Measurements from ENCODE around the gene OR56B1.
A peak's percentile ranks its signal among the peaks of the same experiment; 100 is the strongest.
"Not testable (repeated sequence)": the region's sequence is repeated elsewhere in the genome, so short reads cannot be mapped to it uniquely, and the experiment has no call there.

Gene OR56B1, protein sequence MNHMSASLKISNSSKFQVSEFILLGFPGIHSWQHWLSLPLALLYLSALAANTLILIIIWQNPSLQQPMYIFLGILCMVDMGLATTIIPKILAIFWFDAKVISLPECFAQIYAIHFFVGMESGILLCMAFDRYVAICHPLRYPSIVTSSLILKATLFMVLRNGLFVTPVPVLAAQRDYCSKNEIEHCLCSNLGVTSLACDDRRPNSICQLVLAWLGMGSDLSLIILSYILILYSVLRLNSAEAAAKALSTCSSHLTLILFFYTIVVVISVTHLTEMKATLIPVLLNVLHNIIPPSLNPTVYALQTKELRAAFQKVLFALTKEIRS

DNA sequence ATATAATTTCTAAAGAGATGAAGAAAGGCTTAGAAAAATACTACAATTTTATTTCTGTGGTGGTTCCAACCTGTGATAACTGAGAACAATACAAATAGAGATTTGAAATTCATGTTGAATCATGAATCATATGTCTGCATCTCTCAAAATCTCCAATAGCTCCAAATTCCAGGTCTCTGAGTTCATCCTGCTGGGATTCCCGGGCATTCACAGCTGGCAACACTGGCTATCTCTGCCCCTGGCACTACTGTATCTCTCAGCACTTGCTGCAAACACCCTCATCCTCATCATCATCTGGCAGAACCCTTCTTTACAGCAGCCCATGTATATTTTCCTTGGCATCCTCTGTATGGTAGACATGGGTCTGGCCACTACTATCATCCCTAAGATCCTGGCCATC is at the start of gene OR56B1:
Gene OR56B1, plus strand, starts transcription at position 53 of the 400 bp plus-strand sequence. Its CDS starts 69 bp downstream, at position 122.
- DNase-seq = no peak

DNA sequence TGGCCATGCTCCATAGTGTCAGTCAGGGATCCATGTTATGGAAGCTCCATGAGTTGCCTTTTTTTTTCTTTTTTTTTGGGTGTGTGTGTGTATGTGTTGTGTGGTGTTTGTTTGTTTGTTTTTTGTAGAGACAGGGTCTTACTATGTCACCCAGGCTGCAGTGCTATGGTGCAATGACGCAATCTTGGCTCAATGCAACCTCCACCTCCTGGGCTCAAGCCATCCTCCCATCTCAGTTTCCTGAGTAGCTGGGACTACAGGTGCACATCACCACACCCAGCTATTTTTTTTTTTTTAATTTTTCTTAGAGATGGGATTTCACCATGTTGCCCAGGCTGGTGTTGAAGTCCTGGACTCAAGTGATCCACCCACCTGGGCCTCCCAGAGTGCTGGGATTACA is 47.8 kb upstream of the OR56B1 start:
- no peak for DNase-seq

- DNase-seq = peak; percentile 38
Measured at GRCh38 chr11:5689551-5689983, 46.7 kb upstream of the OR56B1 start, which contains the start of gene TRIM22. Gene TRIM22 (plus strand): TSS chr11:5689790. CDS start chr11:5696233, 6,443 bp downstream.

- DNase-seq = no peak
Measured at GRCh38 chr11:5690216-5690615, 46.0 kb upstream of the OR56B1 start.

- DNase-seq = no peak
Measured at GRCh38 chr11:5690736-5691135, 45.5 kb upstream of the OR56B1 start.

GRCh38 chr11:5691238-5691963 is 44.8 kb upstream of the OR56B1 start:
- DNase-seq = not testable (repeated sequence)

- DNase-seq = no peak
Measured at GRCh38 chr11:5691964-5692361, 44.3 kb upstream of the OR56B1 start.

DNA sequence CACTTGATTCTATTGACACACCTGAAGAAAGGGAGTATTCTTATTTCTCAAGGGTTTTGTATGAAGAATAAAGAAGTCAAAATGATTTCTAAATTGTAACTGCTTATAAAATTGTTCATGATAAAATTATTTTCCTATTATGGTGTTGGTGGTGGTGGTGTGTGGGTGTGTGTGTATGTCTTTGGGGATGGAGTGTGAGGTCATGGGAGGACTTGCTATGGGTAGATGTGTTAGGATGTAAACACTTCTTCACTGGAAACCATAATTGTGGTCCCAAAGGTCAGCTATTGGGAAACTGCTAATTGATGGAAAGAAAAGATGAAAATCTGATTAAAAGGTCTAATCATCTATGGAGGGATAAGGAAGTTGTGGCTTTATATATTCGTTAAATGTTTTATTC is 41.6 kb upstream of the OR56B1 start:
- no peak for DNase-seq

DNA sequence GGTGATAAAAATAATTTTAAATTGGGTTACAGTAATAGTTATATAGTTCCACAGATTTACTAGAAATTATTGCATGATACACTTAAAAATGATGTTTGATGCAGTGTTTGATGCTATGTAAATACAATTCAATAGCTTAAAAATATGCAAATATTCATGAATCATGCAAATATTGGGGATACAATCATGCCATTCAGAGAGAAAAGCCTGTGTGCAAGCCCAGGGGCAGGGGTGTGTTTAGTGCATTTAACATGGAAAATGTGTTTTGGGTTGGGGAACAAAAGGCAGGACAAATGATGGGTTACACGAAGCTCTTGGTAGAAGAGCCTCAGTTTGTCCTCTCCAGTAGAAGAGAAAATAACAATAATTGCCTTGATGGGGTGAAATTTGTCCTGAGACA is 40.7 kb upstream of the OR56B1 start:
- DNase-seq = no peak

GRCh38 chr11:5696210-5696609 is 40.0 kb upstream of the OR56B1 start:
- DNase-seq = no peak

- DNase-seq = no peak
Measured at GRCh38 chr11:5698281-5698680, 38.0 kb upstream of the OR56B1 start.

DNA sequence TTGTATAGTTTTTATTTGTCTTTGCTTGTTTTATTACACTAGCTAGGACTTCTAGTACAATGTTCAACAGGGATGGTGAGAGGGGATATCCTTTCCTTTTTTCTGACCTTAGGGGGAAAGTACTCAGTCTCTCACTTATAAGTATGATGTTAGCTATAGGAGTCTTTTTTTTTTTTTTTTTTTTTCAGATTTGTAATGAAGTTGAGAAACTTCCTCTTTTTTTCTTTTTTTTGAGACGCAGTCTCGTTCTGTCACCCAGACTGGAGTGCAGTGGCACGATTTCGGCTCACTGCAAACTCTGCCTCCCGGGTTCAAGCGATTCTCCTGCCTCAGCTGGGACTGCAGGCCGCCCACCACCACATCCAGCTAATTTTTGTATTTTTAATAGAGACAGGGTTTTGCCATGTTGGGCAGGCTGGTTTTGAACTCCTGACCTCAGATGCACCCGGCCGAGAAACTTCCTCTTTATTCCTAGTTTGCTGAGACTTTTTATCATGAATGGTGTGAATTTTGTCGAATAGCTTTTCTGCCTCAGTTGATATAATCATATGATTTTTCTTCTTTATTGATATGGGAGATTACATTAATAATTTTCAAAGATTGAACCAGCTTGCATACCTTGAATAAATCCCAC is 35.7 kb upstream of the OR56B1 start:
- no peak for DNase-seq

DNA sequence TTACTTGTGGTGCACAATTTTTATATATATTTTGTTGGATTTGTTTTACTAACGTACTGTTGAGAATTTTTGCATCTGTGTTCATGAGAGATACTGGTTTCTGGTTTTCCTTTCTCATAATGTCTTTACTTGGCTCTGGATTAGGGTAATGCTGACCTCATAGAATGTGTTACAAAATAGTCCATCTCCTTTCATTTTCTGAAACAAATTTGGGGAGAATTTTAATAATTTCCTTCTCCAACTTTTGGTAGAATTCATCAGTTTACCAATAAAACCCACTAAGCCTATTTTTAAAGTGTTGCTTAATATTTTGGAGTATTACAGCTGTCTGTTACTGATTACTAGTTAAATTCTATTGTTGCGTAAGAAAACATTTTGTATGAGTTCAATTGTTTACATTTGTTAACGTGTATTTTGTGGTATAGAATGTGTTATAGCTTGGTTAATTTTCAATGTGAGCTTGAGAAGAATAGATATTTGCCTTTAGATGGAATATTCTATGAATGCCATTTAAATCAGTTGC is 35.1 kb upstream of the OR56B1 start:
- no peak for DNase-seq

- DNase-seq = no peak
Measured at GRCh38 chr11:5703741-5704536, 32.3 kb upstream of the OR56B1 start.

DNA sequence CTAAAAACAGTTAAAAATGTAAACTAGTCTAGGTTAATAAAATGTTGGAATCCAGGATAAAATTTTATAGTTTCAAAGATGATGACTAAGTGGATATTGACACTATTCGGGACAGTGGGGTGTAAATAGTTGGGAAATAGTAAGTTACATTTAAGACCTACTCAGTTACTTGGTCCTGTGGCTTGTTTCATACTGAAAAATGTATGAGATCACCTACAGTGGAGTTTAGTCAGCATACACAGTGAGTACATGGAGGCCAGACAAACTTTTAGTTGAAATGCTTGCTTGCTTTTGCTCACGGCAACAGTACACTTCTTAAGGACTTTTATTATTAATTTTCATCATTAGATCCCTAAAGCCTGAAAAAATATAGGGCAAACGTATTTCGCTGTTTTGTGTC is 30.6 kb upstream of the OR56B1 start:
- no peak for DNase-seq

- no peak for DNase-seq
Measured at GRCh38 chr11:5712507-5712906, 23.7 kb upstream of the OR56B1 start.

- no peak for DNase-seq
Measured at GRCh38 chr11:5713695-5714094, 22.6 kb upstream of the OR56B1 start.

DNA sequence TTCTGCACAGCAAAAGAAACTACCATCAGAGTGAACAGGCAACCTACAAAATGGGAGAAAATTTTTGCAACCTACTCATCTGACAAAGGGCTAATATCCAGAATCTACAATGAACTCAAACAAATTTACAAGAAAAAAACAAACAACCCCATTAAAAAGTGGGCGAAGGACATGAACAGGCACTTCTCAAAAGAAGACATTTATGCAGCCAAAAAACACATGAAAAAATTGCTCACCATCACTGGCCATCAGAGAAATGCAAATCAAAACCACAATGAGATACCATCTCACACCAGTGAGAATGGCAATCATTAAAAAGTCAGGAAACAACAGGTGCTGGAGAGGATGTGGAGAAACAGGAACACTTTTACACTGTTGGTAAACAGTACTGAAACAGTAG is 19.7 kb upstream of the OR56B1 start:
- DNase-seq = not testable (repeated sequence)

DNA sequence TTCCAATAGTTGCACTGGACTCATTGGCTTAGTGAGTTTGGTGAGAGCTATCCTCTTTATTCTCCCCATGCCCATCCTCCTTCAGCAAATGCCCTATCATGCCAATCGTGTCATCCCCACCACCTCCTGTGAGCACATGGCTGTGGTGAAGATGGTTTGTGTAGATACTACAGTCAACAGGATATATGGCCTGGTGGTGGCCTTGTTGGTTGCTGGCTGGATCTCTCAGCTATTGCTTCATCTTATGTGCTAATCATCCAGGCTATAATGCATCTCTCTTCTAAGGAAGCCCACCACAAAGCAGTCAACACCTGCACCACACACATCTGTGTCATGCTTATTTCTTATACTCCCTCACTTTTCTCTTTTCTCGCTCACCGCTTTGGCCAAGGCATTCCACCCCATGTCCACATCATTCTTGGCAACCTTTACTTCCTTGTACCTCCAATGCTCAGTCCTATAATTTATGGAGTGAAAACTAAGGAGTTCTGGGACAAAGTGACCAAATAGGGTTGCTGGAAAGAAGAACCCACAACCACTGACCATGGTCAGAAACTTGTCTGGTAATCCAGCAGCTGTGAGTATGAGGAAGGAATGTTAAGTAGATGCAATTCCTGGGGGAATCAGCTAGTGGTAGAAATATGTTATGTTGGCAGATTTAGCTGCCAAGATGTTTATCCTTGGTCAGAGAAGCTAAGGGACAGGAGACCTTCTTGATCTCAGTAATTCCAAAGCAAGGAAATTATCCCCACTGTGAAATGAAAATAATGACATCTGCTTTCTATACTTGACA is 16.3 kb upstream of the OR56B1 start:
- no peak for DNase-seq

GRCh38 chr11:5722622-5723021 is 13.6 kb upstream of the OR56B1 start:
- no peak for DNase-seq

DNA sequence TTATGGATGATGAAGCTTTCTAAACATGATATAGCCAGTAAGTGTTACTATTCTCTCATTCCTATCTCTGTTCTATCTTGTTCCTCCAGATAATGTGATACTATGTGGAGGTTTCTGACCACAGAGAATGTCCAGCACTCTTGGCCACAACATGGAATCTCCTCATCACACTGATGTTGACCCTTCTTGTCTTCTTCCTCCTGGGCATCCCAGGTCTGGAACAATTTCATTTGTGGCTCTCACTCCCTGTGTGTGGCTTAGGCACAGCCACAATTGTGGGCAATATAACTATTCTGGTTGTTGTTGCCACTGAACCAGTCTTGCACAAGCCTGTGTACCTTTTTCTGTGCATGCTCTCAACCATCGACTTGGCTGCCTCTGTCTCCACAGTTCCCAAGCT is 9.9 kb upstream of the OR56B1 start:
- no peak for DNase-seq

- DNase-seq = no peak
Measured at GRCh38 chr11:5727691-5728090, 8.6 kb upstream of the OR56B1 start.
